ENCODE results near the gene TMEM94. TPM values are rescaled to one million over a fixed set of nuclear protein-coding genes. Genes with fewer than 3 reads are reported as not detected.

The TMEM94 gene
- total RNA-seq, 3 donors from 2014 or later = 45.1 to 62.5 (median 51.1) TPM

GRCh38 chr17:75504347-75505151 lies 48.1 kb downstream of the TMEM94 start:
- no peak for TF ChIP-seq POLR2A (IDR thresholded peaks at IDR 0.05)
- TF ChIP-seq CTCF (IDR thresholded peaks at IDR 0.05) = peak; percentile 12 to 47 (median 42)
- Histone ChIP-seq H3K4me1 (peaks cover 0 to 13% of the 10 kb centered on the region in 2 donors), H3K9me3 (no peaks in the 10 kb centered on the region), H3K36me3 (no peaks in the 10 kb centered on the region), H3K27me3 (no peaks in the 10 kb centered on the region), H3K4me3 (no peak overlapping the region), H3K27ac (no peak overlapping the region)
- intact Hi-C loops (cut with DNase I; ENCODE audit: low total_unique reads) = no loop called here
- DNase-seq (ENCODE audit: low spot score in 2 of 2) = no peak

- no peak for TF ChIP-seq POLR2AphosphoS5 (IDR thresholded peaks at IDR 0.05)
- TF ChIP-seq CTCF (IDR thresholded peaks at IDR 0.05) = no peak
- Histone ChIP-seq H3K36me3 (no peaks in the 10 kb centered on the region), H3K9me3 (no peaks in the 10 kb centered on the region), H3K27me3 (no peaks in the 10 kb centered on the region), H3K27ac (no peak overlapping the region), H3K4me1 (peaks cover 0 to 13% of the 10 kb centered on the region in 2 donors), H3K4me3 (no peak overlapping the region)
- intact Hi-C loops (cut with DNase I; ENCODE audit: low total_unique reads) = no loop called here
- no peak for DNase-seq (ENCODE audit: low spot score in 2 of 2)
Measured at GRCh38 chr17:75505152-75505409, 48.6 kb downstream of the TMEM94 start.

GRCh38 chr17:75505640-75506039 lies 49.2 kb downstream of the TMEM94 start:
- no peak for TF ChIP-seq POLR2AphosphoS5 (IDR thresholded peaks at IDR 0.05)
- TF ChIP-seq POLR2A (IDR thresholded peaks at IDR 0.05) = no peak
- TF ChIP-seq CTCF (IDR thresholded peaks at IDR 0.05) = no peak
- intact Hi-C loops (cut with DNase I; ENCODE audit: low total_unique reads) = no loop called here
- Histone ChIP-seq H3K36me3 (no peaks in the 10 kb centered on the region), H3K4me1 (peaks cover 0 to 12% of the 10 kb centered on the region in 2 donors), H3K4me3 (no peak overlapping the region), H3K9me3 (no peaks in the 10 kb centered on the region), H3K27ac (no peak overlapping the region), H3K27me3 (no peaks in the 10 kb centered on the region)
- no peak for DNase-seq (ENCODE audit: low spot score in 2 of 2)

GRCh38 chr17:75506134-75506533 lies 49.7 kb downstream of the TMEM94 start:
- H3K36me3 ChIP-seq = no peaks in the 10 kb centered on the region
- no peak overlapping the region for H3K27ac ChIP-seq
- H3K4me1 ChIP-seq = peaks cover 0 to 7% of the 10 kb centered on the region in 2 donors

More at GRCh38 chr17:75506134-75506533, 49.7 kb downstream of the TMEM94 start:
- Histone ChIP-seq H3K27me3 (no peaks in the 10 kb centered on the region), H3K4me3 (no peak overlapping the region), H3K9me3 (no peaks in the 10 kb centered on the region)
- intact Hi-C loops (cut with DNase I; ENCODE audit: low total_unique reads) = no loop called here
- no peak for DNase-seq (ENCODE audit: low spot score in 2 of 2)
- TF ChIP-seq CTCF (IDR thresholded peaks at IDR 0.05) (no peak), POLR2AphosphoS5 (IDR thresholded peaks at IDR 0.05) (no peak), POLR2A (IDR thresholded peaks at IDR 0.05) (no peak)
